ENCODE data around the gene MXD3.

- TF ChIP-seq YY1 (IDR thresholded peaks at IDR 0.05; ENCODE audit: insufficient read depth, insufficient read length) (no peak), ZNF274 (IDR thresholded peaks at IDR 0.05; ENCODE audit: low read depth, low read length) (no peak), SUZ12 (IDR thresholded peaks at IDR 0.05; ENCODE audit: extremely low read depth, insufficient read depth, insufficient read length) (no peak)
Observed at GRCh38 chr5:177319913-177320588, 8.4 kb upstream of the MXD3 start.

Measured in NT2/D1 (cell line).